Measurements from ENCODE around the gene GLYATL3.

DNA sequence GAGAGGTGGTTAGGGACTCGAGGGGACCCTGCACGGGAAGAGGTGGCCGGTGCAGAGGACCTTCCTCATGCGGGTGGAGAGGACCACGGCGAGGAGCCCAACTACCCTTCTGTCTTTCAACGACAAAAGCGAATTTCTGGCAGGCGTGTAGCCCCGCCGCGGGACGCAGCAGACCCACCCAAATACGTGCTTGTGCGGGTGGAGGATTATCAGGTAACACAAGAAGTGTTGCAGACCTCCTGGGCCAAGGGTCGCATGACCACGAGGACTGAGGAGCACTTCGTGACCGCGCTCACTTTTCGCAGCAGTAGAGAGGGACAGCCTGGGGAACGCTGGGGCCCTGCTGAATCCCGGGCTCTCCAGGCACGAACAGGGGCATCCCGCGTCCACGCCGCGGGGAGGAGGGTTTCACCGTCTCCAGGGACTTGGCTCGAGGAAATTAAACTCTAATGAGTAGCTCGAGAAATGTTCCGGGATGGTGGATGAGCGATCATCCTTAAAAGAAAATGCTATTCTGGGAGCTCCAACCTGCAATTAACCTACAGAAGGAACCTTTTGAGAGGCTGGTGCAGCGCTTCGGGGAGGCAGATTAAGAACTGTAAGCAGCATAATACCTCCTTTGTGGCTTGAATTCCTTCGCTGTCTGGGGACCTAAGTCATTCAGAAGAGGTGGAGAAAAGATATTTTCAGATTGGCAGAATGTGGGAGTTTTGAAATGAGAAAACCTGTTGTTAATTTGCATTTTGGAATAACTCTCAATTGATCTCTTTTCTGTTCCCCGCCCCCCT lies 51.5 kb downstream of the GLYATL3 start:
- TF ChIP-seq, protein P1, sequence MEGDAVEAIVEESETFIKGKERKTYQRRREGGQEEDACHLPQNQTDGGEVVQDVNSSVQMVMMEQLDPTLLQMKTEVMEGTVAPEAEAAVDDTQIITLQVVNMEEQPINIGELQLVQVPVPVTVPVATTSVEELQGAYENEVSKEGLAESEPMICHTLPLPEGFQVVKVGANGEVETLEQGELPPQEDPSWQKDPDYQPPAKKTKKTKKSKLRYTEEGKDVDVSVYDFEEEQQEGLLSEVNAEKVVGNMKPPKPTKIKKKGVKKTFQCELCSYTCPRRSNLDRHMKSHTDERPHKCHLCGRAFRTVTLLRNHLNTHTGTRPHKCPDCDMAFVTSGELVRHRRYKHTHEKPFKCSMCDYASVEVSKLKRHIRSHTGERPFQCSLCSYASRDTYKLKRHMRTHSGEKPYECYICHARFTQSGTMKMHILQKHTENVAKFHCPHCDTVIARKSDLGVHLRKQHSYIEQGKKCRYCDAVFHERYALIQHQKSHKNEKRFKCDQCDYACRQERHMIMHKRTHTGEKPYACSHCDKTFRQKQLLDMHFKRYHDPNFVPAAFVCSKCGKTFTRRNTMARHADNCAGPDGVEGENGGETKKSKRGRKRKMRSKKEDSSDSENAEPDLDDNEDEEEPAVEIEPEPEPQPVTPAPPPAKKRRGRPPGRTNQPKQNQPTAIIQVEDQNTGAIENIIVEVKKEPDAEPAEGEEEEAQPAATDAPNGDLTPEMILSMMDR (conservative IDR thresholded peaks at IDR 0.05; ENCODE audit: low read length), result no peak
- TF ChIP-seq EZH2phosphoT487 (IDR thresholded peaks at IDR 0.05; ENCODE audit: borderline replicate concordance), result no peak
